Measurements from ENCODE around the gene BEX3.

The BEX3 gene

DNA sequence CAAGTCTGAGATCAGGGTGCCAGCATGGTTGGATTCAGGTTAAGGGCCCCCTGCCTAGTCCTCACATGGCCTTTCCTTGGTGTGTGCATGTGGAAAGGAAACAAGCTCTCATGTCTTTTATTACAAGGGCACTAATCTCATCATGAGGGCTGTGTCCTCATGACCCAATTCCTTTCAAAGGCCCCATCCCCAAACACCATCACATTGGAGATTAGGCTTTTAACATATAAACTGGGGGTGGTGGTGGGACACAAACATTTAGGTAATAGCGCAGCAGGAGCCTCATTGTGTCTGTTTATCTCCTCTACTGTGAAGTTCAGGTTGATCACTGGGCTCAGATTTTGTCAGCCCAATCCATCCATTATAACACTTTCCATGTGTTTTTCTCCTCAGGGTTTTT is 41.0 kb downstream of the BEX3 start:
- no peak for DNase-seq
- no peaks in the 10 kb centered on the region for H3K4me1 ChIP-seq
- H3K4me3 ChIP-seq (ENCODE audit: low read depth, low read length), result no peak overlapping the region
- H3K9me3 ChIP-seq, result no peaks in the 10 kb centered on the region
- no peaks in the 10 kb centered on the region for H3K36me3 ChIP-seq
- H3K27me3 ChIP-seq, result no peaks in the 10 kb centered on the region
- TF ChIP-seq, protein P1, sequence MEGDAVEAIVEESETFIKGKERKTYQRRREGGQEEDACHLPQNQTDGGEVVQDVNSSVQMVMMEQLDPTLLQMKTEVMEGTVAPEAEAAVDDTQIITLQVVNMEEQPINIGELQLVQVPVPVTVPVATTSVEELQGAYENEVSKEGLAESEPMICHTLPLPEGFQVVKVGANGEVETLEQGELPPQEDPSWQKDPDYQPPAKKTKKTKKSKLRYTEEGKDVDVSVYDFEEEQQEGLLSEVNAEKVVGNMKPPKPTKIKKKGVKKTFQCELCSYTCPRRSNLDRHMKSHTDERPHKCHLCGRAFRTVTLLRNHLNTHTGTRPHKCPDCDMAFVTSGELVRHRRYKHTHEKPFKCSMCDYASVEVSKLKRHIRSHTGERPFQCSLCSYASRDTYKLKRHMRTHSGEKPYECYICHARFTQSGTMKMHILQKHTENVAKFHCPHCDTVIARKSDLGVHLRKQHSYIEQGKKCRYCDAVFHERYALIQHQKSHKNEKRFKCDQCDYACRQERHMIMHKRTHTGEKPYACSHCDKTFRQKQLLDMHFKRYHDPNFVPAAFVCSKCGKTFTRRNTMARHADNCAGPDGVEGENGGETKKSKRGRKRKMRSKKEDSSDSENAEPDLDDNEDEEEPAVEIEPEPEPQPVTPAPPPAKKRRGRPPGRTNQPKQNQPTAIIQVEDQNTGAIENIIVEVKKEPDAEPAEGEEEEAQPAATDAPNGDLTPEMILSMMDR (IDR thresholded peaks at IDR 0.05; ENCODE audit: low read depth, low read length), result no peak

DNA sequence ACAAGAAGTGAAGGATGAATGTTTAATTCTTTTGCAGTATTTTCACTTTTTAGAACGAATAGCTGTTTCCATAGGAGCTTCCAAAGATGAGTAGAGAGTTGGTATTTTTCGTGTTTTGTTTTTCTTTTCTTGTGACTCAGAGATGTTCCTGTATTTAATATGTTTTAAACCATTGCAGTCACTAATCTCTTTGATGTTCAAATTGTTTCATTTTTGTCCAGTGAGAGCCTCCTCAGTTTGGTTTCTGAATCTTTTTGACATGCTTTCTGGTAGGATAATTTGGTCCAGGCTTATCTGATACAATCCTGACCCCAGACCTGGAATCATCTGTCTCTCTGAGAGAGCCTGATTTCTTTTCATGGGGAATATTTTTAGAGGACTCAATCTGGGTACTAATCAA is 41.6 kb downstream of the BEX3 start:
- H3K27me3 ChIP-seq, result no peaks in the 10 kb centered on the region
- TF ChIP-seq, protein P1 (IDR thresholded peaks at IDR 0.05; ENCODE audit: low read depth, low read length), result no peak
- no peak for DNase-seq

DNA sequence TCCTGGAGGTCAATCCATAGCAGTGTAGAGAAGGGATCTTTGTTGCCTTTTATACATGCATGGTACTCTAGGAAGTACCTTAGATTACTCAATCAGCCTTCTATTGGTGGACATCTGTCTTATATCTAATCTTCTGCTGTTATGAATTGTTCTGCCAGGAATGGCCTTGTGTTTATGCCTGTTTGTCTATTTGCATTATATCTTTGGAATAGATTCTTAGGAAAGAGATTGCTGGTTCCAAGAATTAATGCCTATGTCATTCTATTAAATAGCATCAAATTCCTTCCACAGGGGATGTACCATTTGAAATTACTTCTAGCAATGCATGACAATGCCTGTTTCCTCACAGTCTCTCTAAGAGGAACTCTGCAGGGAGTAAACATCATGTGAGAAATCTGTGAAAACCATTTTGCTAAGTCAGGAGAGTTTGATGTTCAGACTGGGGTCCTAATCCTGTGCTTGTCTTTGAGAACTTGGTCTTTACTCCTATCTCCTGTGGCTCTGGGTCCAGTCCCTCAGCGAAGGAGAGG is 42.5 kb downstream of the BEX3 start:
- DNase-seq, result no peak
- H3K9me3 ChIP-seq, result no peaks in the 10 kb centered on the region
- TF ChIP-seq, protein P1 (IDR thresholded peaks at IDR 0.05; ENCODE audit: low read depth, low read length), result no peak
- no peaks in the 10 kb centered on the region for H3K36me3 ChIP-seq
- no peaks in the 10 kb centered on the region for H3K4me1 ChIP-seq
- no peaks in the 10 kb centered on the region for H3K27me3 ChIP-seq
- H3K4me3 ChIP-seq (ENCODE audit: low read depth, low read length), result no peak overlapping the region

More for the DNA sequence above, 41.6 kb downstream of the BEX3 start:
- no peaks in the 10 kb centered on the region for H3K9me3 ChIP-seq
- H3K36me3 ChIP-seq, result no peaks in the 10 kb centered on the region
- no peaks in the 10 kb centered on the region for H3K4me1 ChIP-seq
- H3K4me3 ChIP-seq (ENCODE audit: low read depth, low read length), result no peak overlapping the region

DNA sequence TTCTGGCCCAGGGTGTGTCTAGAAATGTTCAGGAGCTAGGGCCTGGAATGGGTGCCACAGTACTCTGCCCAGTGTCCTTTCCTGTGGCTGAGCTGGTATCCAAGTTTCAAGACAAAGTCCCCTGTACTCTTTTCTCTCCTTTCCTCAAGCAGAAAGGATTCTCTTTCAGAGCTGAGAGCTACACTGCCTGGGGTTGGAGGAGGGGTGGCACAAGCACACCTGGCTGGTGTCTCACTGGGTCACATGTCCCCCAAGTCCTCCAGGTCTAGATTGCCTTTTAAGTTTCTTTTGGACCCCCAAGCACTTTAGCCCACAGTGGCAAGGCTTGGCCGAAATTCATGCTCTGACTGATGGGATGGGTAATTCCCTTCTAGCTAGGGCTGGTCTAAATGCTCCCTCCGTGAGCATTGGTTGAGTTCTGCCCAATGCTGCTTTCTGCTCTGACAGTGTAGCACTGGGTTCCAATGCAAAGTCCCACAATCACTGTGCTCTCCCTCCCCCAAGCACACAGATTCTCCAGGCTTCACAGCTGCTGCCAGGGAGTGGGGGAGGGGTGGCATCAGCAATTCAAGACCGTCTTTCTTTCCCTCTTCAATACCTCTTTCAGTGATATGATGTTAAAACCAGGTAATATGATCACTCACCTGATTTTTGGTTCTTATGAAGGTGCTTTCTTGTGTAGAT is 47.8 kb downstream of the BEX3 start:
- no peaks in the 10 kb centered on the region for H3K36me3 ChIP-seq
- TF ChIP-seq, protein P1 (IDR thresholded peaks at IDR 0.05; ENCODE audit: low read depth, low read length), result no peak
- no peak for DNase-seq

More for the DNA sequence above, 47.8 kb downstream of the BEX3 start:
- Histone ChIP-seq H3K9me3 (no peaks in the 10 kb centered on the region), H3K4me3 (ENCODE audit: low read depth, low read length) (no peak overlapping the region), H3K27me3 (no peaks in the 10 kb centered on the region), H3K4me1 (no peaks in the 10 kb centered on the region)
